GM18870 (cell line): Measurements from ENCODE around the gene VPS26A.

Experiments used
- ATAC-seq: cut with Tn5 transposase; IDR thresholded peaks from one replicate; pipeline ENCODE4 v1.9.1; 2021; ENCODE audit warnings: moderate library complexity; ENCODE audit not compliant: unreplicated experiment

Gene VPS26A

GRCh38 chr10:69123747-69124562, at the start of gene VPS26A:
TSS of gene VPS26A (plus strand) at chr10:69124178. CDS start at chr10:69124278, 100 bp downstream.
- ATAC-seq, result peak; percentile 72

GRCh38 chr10:69074532-69074931, 49.4 kb upstream of the VPS26A start:
- no peak for ATAC-seq

GRCh38 chr10:69075431-69075830, 48.5 kb upstream of the VPS26A start:
- no peak for ATAC-seq

GRCh38 chr10:69078311-69078710, 45.7 kb upstream of the VPS26A start:
- no peak for ATAC-seq

GRCh38 chr10:69080226-69080625, 43.8 kb upstream of the VPS26A start:
- no peak for ATAC-seq

- ATAC-seq, result no peak
Measured at GRCh38 chr10:69086001-69086509, 37.9 kb upstream of the VPS26A start.

- ATAC-seq, result peak; percentile 42
Measured at GRCh38 chr10:69087590-69088470, 36.1 kb upstream of the VPS26A start, which contains the start of gene SRGN. TSS of gene SRGN (plus strand) at chr10:69088103. CDS start at chr10:69088158, 55 bp downstream.

GRCh38 chr10:69088471-69088769, 35.6 kb upstream of the VPS26A start:
- no peak for ATAC-seq

GRCh38 chr10:69088801-69089501, 35.0 kb upstream of the VPS26A start:
- ATAC-seq, result no peak

- peak; percentile 30 for ATAC-seq
Measured at GRCh38 chr10:69089638-69090599, 34.1 kb upstream of the VPS26A start.

- no peak for ATAC-seq
Measured at GRCh38 chr10:69090685-69091084, 33.3 kb upstream of the VPS26A start.

GRCh38 chr10:69091143-69091651, 32.8 kb upstream of the VPS26A start:
- no peak for ATAC-seq

GRCh38 chr10:69092959-69093850, 30.8 kb upstream of the VPS26A start:
- no peak for ATAC-seq

- ATAC-seq, result no peak
Measured at GRCh38 chr10:69093933-69094332, 30.0 kb upstream of the VPS26A start.

- ATAC-seq, result peak; percentile 60
Measured at GRCh38 chr10:69096045-69096444, 27.9 kb upstream of the VPS26A start.

- ATAC-seq, result no peak
Measured at GRCh38 chr10:69097729-69098128, 26.2 kb upstream of the VPS26A start.

GRCh38 chr10:69100136-69100872, 23.7 kb upstream of the VPS26A start:
- no peak for ATAC-seq

GRCh38 chr10:69101451-69102095, 22.4 kb upstream of the VPS26A start:
- ATAC-seq, result no peak
